ENCODE results near the gene GUCA2A.

- TF ChIP-seq SP1 (IDR thresholded peaks at IDR 0.05), result no peak
- no peak for TF ChIP-seq LEF1 (IDR thresholded peaks at IDR 0.05; ENCODE audit: borderline replicate concordance)
- no peak for TF ChIP-seq BHLHE40 (IDR thresholded peaks at IDR 0.05; ENCODE audit: borderline replicate concordance)
- no peak for TF ChIP-seq FOXM1 (IDR thresholded peaks at IDR 0.05; ENCODE audit: borderline replicate concordance)
- TF ChIP-seq HDGF (IDR thresholded peaks at IDR 0.05; ENCODE audit: borderline replicate concordance), result no peak
- TF ChIP-seq FOXK2 (IDR thresholded peaks at IDR 0.05), result no peak
- no peak for TF ChIP-seq NFRKB (IDR thresholded peaks at IDR 0.05)
- no peak for TF ChIP-seq PKNOX1 (IDR thresholded peaks at IDR 0.05)
- no peak for TF ChIP-seq FOXA1 (IDR thresholded peaks at IDR 0.05)
- no peak for TF ChIP-seq L3MBTL2 (conservative IDR thresholded peaks at IDR 0.05)
- no peak for TF ChIP-seq ELF4 (IDR thresholded peaks at IDR 0.05)
- TF ChIP-seq ARNT (IDR thresholded peaks at IDR 0.05), result no peak
- no peak for TF ChIP-seq ZNF384 (IDR thresholded peaks at IDR 0.05)
- TF ChIP-seq SUZ12 (IDR thresholded peaks at IDR 0.05), result no peak
These were observed 6.4 kb downstream of the GUCA2A start for GRCh38 chr1:42158189-42158588.
